H1 (cell line): ENCODE measurements around the gene CTSA. TPM values are rescaled to one million over a fixed set of nuclear protein-coding genes. Genes with fewer than 3 reads are reported as not detected.

Experiments
- CEBPB ChIP-seq: IDR thresholded peaks from 2 replicates; pipeline ENCODE4 v1.6.1; 2012; ENCODE audit warnings: low read depth, low read length
- HDAC2 ChIP-seq, 2 experiments: fragments of 300-600 bp in 1 of 2; sonication (generic) in 1 of 2; IDR thresholded peaks; 2 replicates each; pipeline ENCODE4 v1.6.1; 2011 to 2012; ENCODE audit warnings: low read depth in 2 of 2, low read length in 2 of 2, mild to moderate bottlenecking in 2 of 2, moderate library complexity in 2 of 2, borderline replicate concordance in 1 of 2, inconsistent platforms in 1 of 2
- RBBP5 ChIP-seq: IDR thresholded peaks from 2 replicates; pipeline ENCODE4 v1.7.1; 2012; ENCODE audit warnings: low read depth, mild to moderate bottlenecking, inconsistent platforms, low read length, moderate library complexity, borderline replicate concordance
- SIN3A ChIP-seq, 2 experiments: IDR thresholded peaks in 1 of 2; conservative IDR thresholded peaks in 1 of 2; 2 replicates each; pipeline ENCODE4 v1.6.1; 2011 to 2012; ENCODE audit warnings: low read length in 2 of 2, improper control_type of control experiment in 1 of 2, low read depth in 1 of 2, mild to moderate bottlenecking in 1 of 2
- SUZ12 ChIP-seq: fragments of 200-600 bp; sonication (generic); IDR thresholded peaks from 2 replicates; pipeline ENCODE4 v1.6.1; 2012; ENCODE audit warnings: mild to moderate bottlenecking, inconsistent platforms, low read length, moderate library complexity, mixed read lengths
- TAF7 ChIP-seq: optimal IDR thresholded peaks from 2 replicates; pipeline ENCODE3; 2011; ENCODE audit warnings: low read depth, mild to moderate bottlenecking, inconsistent platforms, low read length, moderate library complexity, borderline replicate concordance
- polyA plus RNA-seq, 7 experiments: library from polyadenylated mRNA; depleted of rRNA in 3 of 7; stranded (reverse) in 5 of 7; unstranded in 2 of 7; fragments of >200 nt in 5 of 7; fragments of 200-250 nt in 2 of 7; gene quantifications; 1 replicate in 5 of 7; 2 replicates in 1 of 7; 4 replicates in 1 of 7; pipeline versions ENCODE4 v1.2.1 to v1.2.3, GENCODE V29; 2011 to 2013; ENCODE audit warnings: missing spikeins in 2 of 7, mixed read lengths in 2 of 7
- total RNA-seq: library from RNA; stranded (reverse); fragmentation: NEBNext Ultra II Directional; extraction: Animal tissue kit (Norgen Biotek cat#: 25700); gene quantifications from 2 replicates; pipeline ENCODE4 v1.2.1, GENCODE V29; 2021

The CTSA gene
- total and polyA plus RNA-seq, 2 of the 8 experiments (the other 6 are each of a cell fraction or from before 2014, with no cell fraction given), result 49.7 to 74.0 TPM

- no peak for TF ChIP-seq RBBP5
- TF ChIP-seq TAF7, result no peak
- TF ChIP-seq SUZ12, result no peak
- no peak for TF ChIP-seq HDAC2 (IDR thresholded peaks at IDR 0.05; ENCODE audit: borderline replicate concordance in 1 of 2, low read depth in 2 of 2, low read length in 2 of 2)
- TF ChIP-seq CEBPB, result no peak
- no peak for TF ChIP-seq SIN3A (conservative IDR thresholded peaks at IDR 0.05 in 1 of 2, IDR thresholded peaks at IDR 0.05 in 1 of 2; ENCODE audit: low read depth in 1 of 2, low read length in 2 of 2)
Observed at GRCh38 chr20:45925821-45926506, 34.8 kb downstream of the CTSA start (continued).
